H9 (cell line): Measurements from ENCODE around the gene CCN5. TPM values are rescaled to one million over a fixed set of nuclear protein-coding genes. Genes with fewer than 3 reads are reported as not detected.

Source experiments
- DNase-seq: peaks from one replicate; pipeline ENCODE4 v3.0.0-alpha.2; 2017
- H2AFZ ChIP-seq: one replicate; pipeline ENCODE4 v1.6.1; 2013; ENCODE audit warnings: mild to moderate bottlenecking, low read length, control low read depth, moderate library complexity
- H2AK5ac ChIP-seq: 2 replicates; pipeline ENCODE4 v1.6.1; 2013; ENCODE audit warnings: low read length, control low read depth, mixed read lengths; ENCODE audit not compliant: insufficient read length
- H2BK120ac ChIP-seq: one replicate; pipeline ENCODE4 v1.6.1; 2013; ENCODE audit warnings: low read depth, mild to moderate bottlenecking, low read length, control low read depth, inconsistent platforms; ENCODE audit not compliant: poor library complexity, severe bottlenecking
- H2BK12ac ChIP-seq: 2 replicates; pipeline ENCODE4 v1.6.1; 2013; ENCODE audit warnings: low read length, control low read depth, mixed read lengths, low read depth; ENCODE audit not compliant: insufficient read length
- H2BK15ac ChIP-seq: 2 replicates; pipeline ENCODE4 v1.6.1; 2013; ENCODE audit warnings: low read depth, low read length, control low read depth
- H2BK20ac ChIP-seq: one replicate; pipeline ENCODE4 v1.6.1; 2013; ENCODE audit warnings: low read depth, mild to moderate bottlenecking, low read length, control low read depth, inconsistent platforms; ENCODE audit not compliant: poor library complexity, severe bottlenecking
- H2BK5ac ChIP-seq: 2 replicates; pipeline ENCODE4 v1.6.1; 2013; ENCODE audit warnings: low read length, control low read depth, mixed read lengths; ENCODE audit not compliant: insufficient read length
- H3K14ac ChIP-seq: 2 replicates; pipeline ENCODE4 v1.6.1; 2013; ENCODE audit warnings: low read length, control low read depth; ENCODE audit not compliant: insufficient read depth
- H3K18ac ChIP-seq: 2 replicates; pipeline ENCODE4 v1.6.1; 2013; ENCODE audit warnings: low read depth, mild to moderate bottlenecking, mixed read lengths, low read length, control low read depth; ENCODE audit not compliant: insufficient read length
- H3K23ac ChIP-seq: 2 replicates; pipeline ENCODE4 v1.6.1; 2013; ENCODE audit warnings: low read length, control low read depth, mixed read lengths, low read depth; ENCODE audit not compliant: insufficient read length
- H3K23me2 ChIP-seq: 2 replicates; pipeline ENCODE4 v1.6.1; 2013; ENCODE audit warnings: low read depth, mild to moderate bottlenecking, mixed read lengths, low read length, control low read depth; ENCODE audit not compliant: insufficient read length, poor library complexity, severe bottlenecking
- H3K27ac ChIP-seq: 2 replicates; pipeline ENCODE4 v1.5.1; 2013; ENCODE audit warnings: low read length, control low read depth, mixed read lengths, low read depth; ENCODE audit not compliant: insufficient read length
- H3K27me3 ChIP-seq: 2 replicates; pipeline ENCODE4 v1.6.1; 2013; ENCODE audit warnings: low read length, control low read depth, inconsistent platforms; ENCODE audit not compliant: insufficient read depth
- H3K4ac ChIP-seq: 2 replicates; pipeline ENCODE4 v1.6.1; 2013; ENCODE audit warnings: low read depth, mild to moderate bottlenecking, control low read depth, inconsistent platforms, low read length, moderate library complexity
- H3K4me1 ChIP-seq: 2 replicates; pipeline ENCODE4 v1.6.1; 2013; ENCODE audit warnings: low read length, control low read depth, inconsistent platforms; ENCODE audit not compliant: insufficient read depth
- H3K4me2 ChIP-seq: 2 replicates; pipeline ENCODE4 v1.6.1; 2013; ENCODE audit warnings: low read length, control low read depth, mixed read lengths; ENCODE audit not compliant: insufficient read length, insufficient read depth
- H3K56ac ChIP-seq: 2 replicates; pipeline ENCODE4 v1.6.1; 2013; ENCODE audit warnings: low read depth, mild to moderate bottlenecking, mixed read lengths, low read length, control low read depth; ENCODE audit not compliant: insufficient read length
- H3K79me1 ChIP-seq: 2 replicates; pipeline ENCODE4 v1.6.1; 2013; ENCODE audit warnings: low read depth, mild to moderate bottlenecking, moderate library complexity, low read length, control low read depth, inconsistent platforms; ENCODE audit not compliant: insufficient read depth, poor library complexity, severe bottlenecking
- H3K79me2 ChIP-seq: 2 replicates; pipeline ENCODE4 v1.6.1; 2013; ENCODE audit warnings: low read length, control low read depth, inconsistent platforms; ENCODE audit not compliant: insufficient read depth
- H3K9ac ChIP-seq: 2 replicates; pipeline ENCODE4 v1.6.1; 2013; ENCODE audit warnings: low read length, control low read depth, mixed read lengths; ENCODE audit not compliant: insufficient read length; ENCODE audit errors: extremely low read depth
- H3K9me3 ChIP-seq: one replicate; pipeline ENCODE4 v1.6.1; 2013; ENCODE audit warnings: low read depth, low read length, inconsistent platforms; ENCODE audit not compliant: control insufficient read depth
- H3T11ph ChIP-seq: one replicate; pipeline ENCODE4 v1.6.1; 2013; ENCODE audit warnings: mild to moderate bottlenecking, low read length, control low read depth, inconsistent platforms
- H4K20me1 ChIP-seq: one replicate; pipeline ENCODE4 v1.6.1; 2013; ENCODE audit not compliant: control insufficient read depth, insufficient read length, insufficient read depth
- H4K5ac ChIP-seq: 2 replicates; pipeline ENCODE4 v1.6.1; 2013; ENCODE audit warnings: low read depth, mild to moderate bottlenecking, mixed read lengths, low read length, control low read depth; ENCODE audit not compliant: insufficient read length
- H4K8ac ChIP-seq: replicated peaks from 2 replicates; pipeline ENCODE4 v1.6.1; 2013; ENCODE audit warnings: low read length, control low read depth, mixed read lengths, low read depth; ENCODE audit not compliant: insufficient read length
- H4K91ac ChIP-seq: 2 replicates; pipeline ENCODE4 v1.6.1; 2013; ENCODE audit warnings: low read depth, mild to moderate bottlenecking, moderate library complexity, mixed read lengths, low read length, control low read depth; ENCODE audit not compliant: insufficient read length
- H3K27ac Mint-ChIP-seq, 3 experiments: 2 replicates in 2 of 3; 3 replicates in 1 of 3; pipeline ENCODE4 v1.8.0; 2020 to 2021; ENCODE audit warnings: mixed read lengths in 3 of 3, mild to moderate bottlenecking in 1 of 3, moderate library complexity in 1 of 3
- H3K27me3 Mint-ChIP-seq: 2 replicates; pipeline ENCODE4 v1.8.0; 2021; ENCODE audit warnings: low read depth, mild to moderate bottlenecking, moderate library complexity, mixed read lengths
- H3K36me3 Mint-ChIP-seq, 3 experiments: 2 replicates in 2 of 3; 3 replicates in 1 of 3; pipeline ENCODE4 v1.8.0; 2020 to 2021; ENCODE audit warnings: low read depth in 3 of 3, mixed read lengths in 3 of 3; ENCODE audit not compliant: insufficient read depth in 1 of 3
- H3K4me1 Mint-ChIP-seq, 2 experiments: 2 replicates each; pipeline ENCODE4 v1.8.0; 2020; ENCODE audit warnings: mixed read lengths in 2 of 2
- H3K4me3 Mint-ChIP-seq, 2 experiments: 2 replicates in 1 of 2; 3 replicates in 1 of 2; pipeline ENCODE4 v1.8.0; 2020 to 2021; ENCODE audit warnings: mild to moderate bottlenecking in 2 of 2, mixed read lengths in 2 of 2, moderate library complexity in 1 of 2
- H3K9me3 Mint-ChIP-seq, 2 experiments: 2 replicates in 1 of 2; 3 replicates in 1 of 2; pipeline ENCODE4 v1.8.0; 2020; ENCODE audit warnings: mild to moderate bottlenecking in 2 of 2, mixed read lengths in 2 of 2, moderate library complexity in 1 of 2
- WGBS: extraction: QIAGEN DNeasy Blood & Tissue Kit; methylation state at CpG from one replicate; pipeline ENCODE4 v1.1.7; 2013; ENCODE audit warnings: missing lambda C conversion rate, low lambda C conversion rate, mixed read lengths; ENCODE audit not compliant: insufficient read length; ENCODE audit errors: extremely low coverage; 5-methylcytosine and 5-hydroxymethylcytosine counted together
- total RNA-seq: library from RNA; stranded (reverse); gene quantifications from 2 replicates; pipeline ENCODE4 v1.2.1, GENCODE V29; 2021
- TF ChIP-seq, protein P1 (sequence below): fragments of 200-600 bp; sonication (generic); conservative IDR thresholded peaks from 3 replicates; pipeline ENCODE4 v1.8.0; 2021; ENCODE audit warnings: antibody characterized with exemption, mild to moderate bottlenecking

The CCN5 gene
- total RNA-seq, 1 experiment from 2014 or later = not detected

DNA sequence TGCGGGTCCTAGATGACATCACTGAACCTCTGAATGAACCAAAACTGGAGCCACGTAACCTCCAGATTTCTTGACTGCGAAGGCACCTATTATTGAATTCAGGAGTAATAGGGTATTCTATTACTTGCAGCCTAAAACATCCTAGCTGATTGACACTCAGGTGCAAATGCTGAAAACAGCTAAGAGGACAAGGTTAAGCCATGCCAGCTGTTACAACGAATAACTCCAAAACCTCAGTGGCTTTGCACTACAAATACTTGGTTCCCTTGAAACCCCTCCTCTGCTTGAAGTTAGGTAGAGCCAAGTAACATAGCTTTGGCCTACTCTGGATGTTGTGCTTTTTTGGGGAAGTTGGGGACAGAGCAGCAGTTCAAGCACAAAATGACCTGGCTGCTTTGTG lies 21.0 kb upstream of the CCN5 start:
- Histone ChIP-seq H3K27ac (no peak overlapping the region), H3K4ac (no peak overlapping the region), H4K91ac (no peak overlapping the region), H3K23ac (no peak overlapping the region), H2AFZ (no peak overlapping the region), H2BK15ac (no peak overlapping the region), H4K5ac (no peak overlapping the region), H2BK12ac (no peak overlapping the region), H3K56ac (no peak overlapping the region), H3K79me2 (no peaks in the 10 kb centered on the region), H3K18ac (no peak overlapping the region), H4K20me1 (no peaks in the 10 kb centered on the region), H2BK20ac (no peak overlapping the region), H3K27me3 (no peaks in the 10 kb centered on the region), H2BK120ac (no peak overlapping the region), H4K8ac (no peak overlapping the region), H3K9ac (no peak overlapping the region), H2AK5ac (no peak overlapping the region), H2BK5ac (no peak overlapping the region), H3K79me1 (no peaks in the 10 kb centered on the region), H3K14ac (no peak overlapping the region), H3T11ph (no peak overlapping the region), H3K9me3 (no peaks in the 10 kb centered on the region), H3K23me2 (no peaks in the 10 kb centered on the region), H3K4me1 (no peaks in the 10 kb centered on the region; the same call in 1 of the 2 replicates), H3K4me2 (no peak overlapping the region)
- Mint-ChIP-seq H3K4me3 (no peak overlapping the region), H3K27ac (no peak overlapping the region), H3K27me3 (peaks cover 2% of the 10 kb centered on the region), H3K9me3 (peaks cover 4 to 11% of the 10 kb centered on the region in 2 experiments; a peak in 3 of 5 replicates), H3K4me1 (peaks cover 17% of the 10 kb centered on the region in 2 experiments), H3K36me3 (peaks cover 0 to 7% (median 2%) of the 10 kb centered on the region in 3 experiments; a peak in 4 of 7 replicates)
- TF ChIP-seq, protein P1, sequence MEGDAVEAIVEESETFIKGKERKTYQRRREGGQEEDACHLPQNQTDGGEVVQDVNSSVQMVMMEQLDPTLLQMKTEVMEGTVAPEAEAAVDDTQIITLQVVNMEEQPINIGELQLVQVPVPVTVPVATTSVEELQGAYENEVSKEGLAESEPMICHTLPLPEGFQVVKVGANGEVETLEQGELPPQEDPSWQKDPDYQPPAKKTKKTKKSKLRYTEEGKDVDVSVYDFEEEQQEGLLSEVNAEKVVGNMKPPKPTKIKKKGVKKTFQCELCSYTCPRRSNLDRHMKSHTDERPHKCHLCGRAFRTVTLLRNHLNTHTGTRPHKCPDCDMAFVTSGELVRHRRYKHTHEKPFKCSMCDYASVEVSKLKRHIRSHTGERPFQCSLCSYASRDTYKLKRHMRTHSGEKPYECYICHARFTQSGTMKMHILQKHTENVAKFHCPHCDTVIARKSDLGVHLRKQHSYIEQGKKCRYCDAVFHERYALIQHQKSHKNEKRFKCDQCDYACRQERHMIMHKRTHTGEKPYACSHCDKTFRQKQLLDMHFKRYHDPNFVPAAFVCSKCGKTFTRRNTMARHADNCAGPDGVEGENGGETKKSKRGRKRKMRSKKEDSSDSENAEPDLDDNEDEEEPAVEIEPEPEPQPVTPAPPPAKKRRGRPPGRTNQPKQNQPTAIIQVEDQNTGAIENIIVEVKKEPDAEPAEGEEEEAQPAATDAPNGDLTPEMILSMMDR = no peak
- no CpG with 5 or more reads among the region's 4 CpGs for WGBS
- no peak for DNase-seq
